GM23338 (cell line): Measurements from ENCODE around the gene LRBA. TPM values are rescaled to one million over a fixed set of nuclear protein-coding genes. Genes with fewer than 3 reads are reported as not detected.

Experiments
- ATAC-seq: fragments of 200-7000 bp; cut with Tn5 transposase; 3 replicates; pipeline ENCODE4 v1.9.1; 2020
- DNase-seq: peaks from one replicate; pipeline ENCODE4 v3.0.0-alpha.2; 2015; ENCODE audit warnings: low spot score
- H2AFZ ChIP-seq: fragments of 200-600 bp; sonication (generic); 2 replicates; pipeline ENCODE4 v1.8.0; 2016; ENCODE audit warnings: antibody characterized with exemption, mild to moderate bottlenecking, moderate library complexity
- H3F3A ChIP-seq: fragments of 200-600 bp; sonication (generic); replicated peaks from 2 replicates; pipeline ENCODE4 v1.8.0; 2017; ENCODE audit warnings: antibody characterized with exemption, mixed run types, low read depth
- H3K27ac ChIP-seq: fragments of 200-600 bp; sonication (generic); 2 replicates; pipeline ENCODE4 v1.6.1; 2016; ENCODE audit warnings: low read depth
- H3K27me3 ChIP-seq: fragments of 200-600 bp; sonication (generic); 2 replicates; pipeline ENCODE4 v1.8.0; 2016; ENCODE audit warnings: mild to moderate bottlenecking, mixed run types, moderate library complexity; ENCODE audit not compliant: insufficient read depth
- H3K36me3 ChIP-seq: fragments of 200-600 bp; sonication (generic); 2 replicates; pipeline ENCODE4 v1.8.0; 2016; ENCODE audit warnings: mild to moderate bottlenecking; ENCODE audit not compliant: insufficient read depth
- H3K4me1 ChIP-seq: fragments of 200-600 bp; sonication (generic); 2 replicates; pipeline ENCODE4 v1.8.0; 2016; ENCODE audit warnings: mild to moderate bottlenecking, moderate library complexity; ENCODE audit not compliant: insufficient read depth
- H3K4me2 ChIP-seq: fragments of 200-600 bp; sonication (generic); 2 replicates; pipeline ENCODE4 v1.7.1; 2017; ENCODE audit warnings: mixed run types
- H3K4me3 ChIP-seq: fragments of 200-600 bp; sonication (generic); 2 replicates; pipeline ENCODE4 v1.6.1; 2016; ENCODE audit warnings: mixed run types
- H3K79me2 ChIP-seq: fragments of 200-600 bp; sonication (generic); replicated peaks from 2 replicates; pipeline ENCODE4 v1.8.0; 2017; ENCODE audit warnings: mild to moderate bottlenecking; ENCODE audit not compliant: insufficient read depth
- H3K9me2 ChIP-seq: fragments of 200-600 bp; sonication (generic); 2 replicates; pipeline ENCODE4 v1.8.0; 2017; ENCODE audit not compliant: insufficient read depth
- H4K20me1 ChIP-seq: fragments of 200-600 bp; sonication (generic); replicated peaks from 2 replicates; pipeline ENCODE4 v1.8.0; 2017; ENCODE audit warnings: mild to moderate bottlenecking; ENCODE audit not compliant: insufficient read depth
- H3K27ac Mint-ChIP-seq: 2 replicates; pipeline ENCODE4 v1.8.0; 2020; ENCODE audit warnings: inconsistent platforms, mild to moderate bottlenecking, moderate library complexity, mixed read lengths
- H3K27me3 Mint-ChIP-seq: 3 replicates; pipeline ENCODE4 v1.8.0; 2022; ENCODE audit warnings: low read depth, mild to moderate bottlenecking, moderate library complexity, mixed read lengths, inconsistent platforms; ENCODE audit not compliant: insufficient read depth, poor library complexity
- H3K36me3 Mint-ChIP-seq: 3 replicates; pipeline ENCODE4 v1.8.0; 2021; ENCODE audit warnings: low read depth, mild to moderate bottlenecking, inconsistent platforms, moderate library complexity, mixed read lengths
- H3K4me1 Mint-ChIP-seq: 3 replicates; pipeline ENCODE4 v1.8.0; 2020; ENCODE audit warnings: mild to moderate bottlenecking, inconsistent platforms, mixed read lengths
- H3K4me3 Mint-ChIP-seq: 3 replicates; pipeline ENCODE4 v1.8.0; 2021; ENCODE audit warnings: moderate library complexity, mild to moderate bottlenecking, inconsistent platforms, mixed read lengths
- H3K9me3 Mint-ChIP-seq: 3 replicates; pipeline ENCODE4 v1.8.0; 2020; ENCODE audit warnings: moderate library complexity, mild to moderate bottlenecking, inconsistent platforms, mixed read lengths
- EZH2 ChIP-seq: fragments of 200-600 bp; sonication (generic); IDR thresholded peaks from one replicate; pipeline ENCODE4 v1.8.0; 2017; ENCODE audit warnings: antibody characterized with exemption, mild to moderate bottlenecking, low read depth; ENCODE audit not compliant: unreplicated experiment
- EZH2phosphoT487 ChIP-seq: fragments of 200-600 bp; sonication (generic); IDR thresholded peaks from one replicate; pipeline ENCODE4 v1.8.1; 2018; ENCODE audit warnings: antibody characterized with exemption; ENCODE audit not compliant: unreplicated experiment
- JUNB ChIP-seq: IDR thresholded peaks from one replicate; pipeline ENCODE4 v1.6.1; 2016; ENCODE audit warnings: antibody characterized with exemption; ENCODE audit not compliant: unreplicated experiment
- NANOG ChIP-seq: IDR thresholded peaks from 2 replicates; pipeline ENCODE4 v1.6.1; 2016; ENCODE audit warnings: antibody characterized with exemption, borderline replicate concordance
- STAT1 ChIP-seq: IDR thresholded peaks from one replicate; pipeline ENCODE4 v1.6.1; 2016; ENCODE audit warnings: antibody characterized with exemption; ENCODE audit not compliant: unreplicated experiment
- polyA plus RNA-seq: library from polyadenylated mRNA; unstranded; fragments of >200 nt; fragmentation: Nextera tagmentation; extraction: Ambion mirVana; gene quantifications from 2 replicates; pipeline ENCODE4 v1.2.1, GENCODE V29; 2016
- total RNA-seq: library from RNA; depleted of rRNA; stranded (reverse); fragments of >200 nt; shearing (Covaris generic); gene quantifications from 2 replicates; pipeline ENCODE4 v1.2.3, GENCODE V29; 2014
- TF ChIP-seq, protein P1 (sequence below), 2 experiments: fragments of 200-600 bp in 1 of 2; sonication (generic) in 1 of 2; conservative IDR thresholded peaks; 2 replicates each; pipeline versions ENCODE4 v1.5.1 to v1.6.1; 2016 to 2017; ENCODE audit warnings: antibody characterized with exemption in 2 of 2, low read depth in 2 of 2, mild to moderate bottlenecking in 2 of 2, moderate library complexity in 1 of 2

LRBA gene
- total and polyA plus RNA-seq, 2 experiments from 2014 or later = 23.3 to 126 TPM

DNA sequence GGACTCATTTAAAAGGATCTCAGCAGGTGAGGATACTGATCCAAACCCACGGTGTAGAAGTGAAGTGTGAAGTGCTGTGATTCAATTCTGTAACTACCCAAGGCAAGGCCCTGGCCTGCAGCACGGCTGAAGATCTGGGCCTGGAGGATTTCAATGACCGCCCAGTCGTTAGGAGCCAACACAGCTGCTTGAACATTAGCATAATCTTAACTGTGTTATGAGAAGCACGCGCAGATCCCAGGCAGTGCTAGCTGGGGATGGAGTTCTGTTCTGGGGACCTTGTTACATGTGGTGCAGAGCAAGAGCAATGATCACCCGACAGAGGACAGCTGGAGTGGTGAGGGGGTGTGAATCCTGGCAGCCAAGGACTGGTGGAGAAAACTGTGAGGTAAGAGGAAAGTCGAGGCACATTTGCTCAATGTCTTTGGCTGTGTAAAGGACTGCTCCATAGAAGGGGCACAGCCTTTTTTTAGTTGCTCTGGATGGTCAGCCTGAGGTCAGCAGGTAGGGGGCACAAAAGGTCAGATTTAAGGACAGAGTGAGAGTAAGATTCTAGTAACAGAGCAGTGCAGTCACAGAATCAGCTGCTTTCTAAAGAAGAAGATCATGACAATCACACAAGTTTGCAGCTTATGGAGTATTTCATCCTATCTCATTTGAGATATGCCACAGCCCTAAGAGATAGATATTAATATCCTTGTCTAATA, 755.1 kb downstream of the LRBA start:
- Mint-ChIP-seq H3K9me3 (no peaks in the 10 kb centered on the region; the same call in 2 of the 3 replicates), H3K4me1 (peaks cover 47% of the 10 kb centered on the region), H3K27ac (no peak overlapping the region), H3K27me3 (peaks cover 15% of the 10 kb centered on the region), H3K36me3 (no peaks in the 10 kb centered on the region), H3K4me3 (no peak overlapping the region)
- H2AFZ ChIP-seq = peak overlapping the region; percentile 38; the same call in 1 of the 2 replicates
- DNase-seq = no peak
- no peaks in the 10 kb centered on the region for H4K20me1 ChIP-seq
- no peak; the same call in 2 of the 3 replicates for ATAC-seq
- no peaks in the 10 kb centered on the region for H3K27me3 ChIP-seq
- no peaks in the 10 kb centered on the region for H3K79me2 ChIP-seq
- H3K4me3 ChIP-seq = no peak overlapping the region
- no peak overlapping the region for H3K27ac ChIP-seq
- H3K9me2 ChIP-seq = no peaks in the 10 kb centered on the region
- H3F3A ChIP-seq = no peaks in the 10 kb centered on the region
- no peak overlapping the region for H3K4me2 ChIP-seq
- no peaks in the 10 kb centered on the region; the same call in 1 of the 2 replicates for H3K36me3 ChIP-seq
- H3K4me1 ChIP-seq = peaks cover 22% of the 10 kb centered on the region
- no peak for TF ChIP-seq EZH2
- TF ChIP-seq, protein P1, sequence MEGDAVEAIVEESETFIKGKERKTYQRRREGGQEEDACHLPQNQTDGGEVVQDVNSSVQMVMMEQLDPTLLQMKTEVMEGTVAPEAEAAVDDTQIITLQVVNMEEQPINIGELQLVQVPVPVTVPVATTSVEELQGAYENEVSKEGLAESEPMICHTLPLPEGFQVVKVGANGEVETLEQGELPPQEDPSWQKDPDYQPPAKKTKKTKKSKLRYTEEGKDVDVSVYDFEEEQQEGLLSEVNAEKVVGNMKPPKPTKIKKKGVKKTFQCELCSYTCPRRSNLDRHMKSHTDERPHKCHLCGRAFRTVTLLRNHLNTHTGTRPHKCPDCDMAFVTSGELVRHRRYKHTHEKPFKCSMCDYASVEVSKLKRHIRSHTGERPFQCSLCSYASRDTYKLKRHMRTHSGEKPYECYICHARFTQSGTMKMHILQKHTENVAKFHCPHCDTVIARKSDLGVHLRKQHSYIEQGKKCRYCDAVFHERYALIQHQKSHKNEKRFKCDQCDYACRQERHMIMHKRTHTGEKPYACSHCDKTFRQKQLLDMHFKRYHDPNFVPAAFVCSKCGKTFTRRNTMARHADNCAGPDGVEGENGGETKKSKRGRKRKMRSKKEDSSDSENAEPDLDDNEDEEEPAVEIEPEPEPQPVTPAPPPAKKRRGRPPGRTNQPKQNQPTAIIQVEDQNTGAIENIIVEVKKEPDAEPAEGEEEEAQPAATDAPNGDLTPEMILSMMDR (conservative IDR thresholded peaks at IDR 0.05; ENCODE audit: low read depth in 2 of 2) = peak; percentile 31 to 48

DNA sequence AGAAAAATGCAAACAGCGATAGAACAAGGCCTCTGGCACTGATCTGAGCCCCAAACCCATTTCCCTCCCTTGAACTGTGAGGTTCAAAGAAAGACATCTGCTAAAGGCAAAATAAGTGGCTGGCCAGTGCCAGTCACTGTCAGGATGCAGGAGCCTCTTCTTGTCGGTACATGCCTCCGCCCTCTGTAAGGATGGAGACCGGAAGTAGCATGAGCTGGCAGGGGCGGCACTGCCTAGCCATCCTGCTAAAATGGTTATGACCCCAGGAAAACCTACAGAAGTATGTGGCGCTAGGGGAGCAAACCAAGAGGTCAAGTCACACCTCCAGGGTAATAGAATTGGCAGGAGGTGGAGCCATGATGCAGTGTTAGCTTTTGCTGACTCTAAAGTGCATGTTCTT, 756.5 kb downstream of the LRBA start:
- H3K36me3 Mint-ChIP-seq = no peaks in the 10 kb centered on the region
- H3K27me3 ChIP-seq = no peaks in the 10 kb centered on the region
- no peaks in the 10 kb centered on the region for H3K9me2 ChIP-seq
- peaks cover 14% of the 10 kb centered on the region for H3K27me3 Mint-ChIP-seq
- no peak for DNase-seq
- no peak overlapping the region for H3K4me2 ChIP-seq
- no peak overlapping the region for H3K4me3 Mint-ChIP-seq
- no peaks in the 10 kb centered on the region for H4K20me1 ChIP-seq
- no peaks in the 10 kb centered on the region for H3F3A ChIP-seq
- H3K4me1 ChIP-seq = peaks cover 22% of the 10 kb centered on the region
- H3K4me3 ChIP-seq = no peak overlapping the region
- H2AFZ ChIP-seq = no peak overlapping the region
- H3K36me3 ChIP-seq = no peaks in the 10 kb centered on the region; the same call in 1 of the 2 replicates
- no peaks in the 10 kb centered on the region for H3K79me2 ChIP-seq
- TF ChIP-seq NANOG (no peak), JUNB (no peak), STAT1 (no peak)
- peaks cover 2% of the 10 kb centered on the region; the same call in 1 of the 3 replicates for H3K9me3 Mint-ChIP-seq
- H3K27ac ChIP-seq = no peak overlapping the region
- ATAC-seq = no peak
- H3K4me1 Mint-ChIP-seq = peaks cover 40% of the 10 kb centered on the region
- H3K27ac Mint-ChIP-seq = no peak overlapping the region

DNA sequence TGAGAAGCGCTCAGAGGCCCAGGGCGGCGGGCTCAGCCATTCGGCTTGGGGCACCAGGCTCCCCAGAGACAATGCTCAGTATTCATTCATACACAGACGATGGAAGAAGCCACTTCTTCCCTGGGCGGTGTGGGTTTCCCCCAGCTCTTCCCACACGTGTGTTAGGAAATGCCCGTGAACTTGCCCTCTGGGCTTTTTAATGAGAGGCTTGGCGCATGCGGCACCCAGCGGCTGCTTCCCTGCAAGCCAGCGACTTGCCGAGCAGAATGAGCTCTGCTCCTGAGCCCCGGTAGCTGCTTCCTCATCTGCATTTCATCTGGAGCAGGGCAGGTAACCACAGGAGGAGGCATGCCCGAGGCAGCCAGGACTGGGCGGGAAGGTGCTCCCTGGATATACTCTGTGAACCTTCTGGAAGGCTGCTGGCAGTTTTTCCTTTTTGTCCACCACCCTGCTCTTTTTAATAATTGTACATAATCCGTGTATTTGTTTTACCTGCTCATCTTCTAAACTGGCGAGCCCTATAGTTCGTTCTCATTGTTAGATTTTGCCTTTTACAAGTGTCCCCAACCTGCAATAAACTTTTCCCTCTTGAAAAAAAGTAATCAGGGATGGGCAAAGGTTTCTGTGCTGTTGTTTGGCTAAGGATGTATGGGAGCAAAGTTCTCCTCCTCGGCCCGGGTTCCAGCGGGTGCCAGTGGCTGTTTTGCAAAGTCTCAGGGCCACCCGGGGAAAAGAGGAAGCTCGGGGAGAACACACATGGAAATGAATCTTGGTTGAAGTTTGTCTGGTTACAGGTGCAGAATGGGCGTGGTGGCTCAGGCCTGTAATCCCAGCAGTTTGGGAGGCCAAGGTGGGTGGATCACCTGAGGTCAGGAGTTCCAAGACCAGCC, 758.0 kb downstream of the LRBA start:
- H3K27ac Mint-ChIP-seq = no peak overlapping the region
- H3K4me3 Mint-ChIP-seq = no peak overlapping the region
- no peaks in the 10 kb centered on the region for H3K27me3 ChIP-seq
- H3K4me1 ChIP-seq = peaks cover 22% of the 10 kb centered on the region
- 0 out of 2 replicates have a peak overlapping the region, but pooled peaks have one; percentile 26 for H3K4me2 ChIP-seq
- DNase-seq (peak; percentile 66), ATAC-seq (peak; percentile 87)
- no peaks in the 10 kb centered on the region for H3K79me2 ChIP-seq
- H3K9me2 ChIP-seq = no peaks in the 10 kb centered on the region
- H3K27me3 Mint-ChIP-seq = peaks cover 14% of the 10 kb centered on the region
- H3K4me3 ChIP-seq = no peak overlapping the region
- peaks cover 40% of the 10 kb centered on the region for H3K4me1 Mint-ChIP-seq
- H3K36me3 ChIP-seq = no peaks in the 10 kb centered on the region; the same call in 1 of the 2 replicates
- no peaks in the 10 kb centered on the region for H4K20me1 ChIP-seq
- no peaks in the 10 kb centered on the region for H3K36me3 Mint-ChIP-seq
- H3K9me3 Mint-ChIP-seq = peaks cover 2% of the 10 kb centered on the region; the same call in 1 of the 3 replicates
- no peaks in the 10 kb centered on the region for H3F3A ChIP-seq
- H3K27ac ChIP-seq = no peak overlapping the region
- peak overlapping the region; percentile 84 for H2AFZ ChIP-seq
- no peak for TF ChIP-seq EZH2phosphoT487
